ENCODE data around the gene PNPLA6. TPM values are rescaled to one million over a fixed set of nuclear protein-coding genes. Genes with fewer than 3 reads are reported as not detected.

The PNPLA6 gene
- total and polyA plus RNA-seq, 2 of the 13 experiments (the other 11 are each of a cell fraction or from before 2014, with no cell fraction given), result 24.9 to 28.2 TPM

GRCh38 chr19:7509625-7510024, 25.9 kb upstream of the PNPLA6 start (continued):
- TF ChIP-seq TBX3 (IDR thresholded peaks at IDR 0.05; ENCODE audit: borderline replicate concordance) (no peak), ZKSCAN8 (CRISPR knock-in tag; IDR thresholded peaks at IDR 0.05; ENCODE audit: borderline replicate concordance) (no peak), ZBED4 (CRISPR knock-in tag; IDR thresholded peaks at IDR 0.05; ENCODE audit: borderline replicate concordance) (peak; percentile 57; the same call in 1 of the 2 replicates), NBN (conservative IDR thresholded peaks at IDR 0.05) (no peak), ZNF17 (CRISPR knock-in tag; IDR thresholded peaks at IDR 0.05) (no peak), CEBPG (CRISPR knock-in tag; IDR thresholded peaks at IDR 0.05) (no peak), ZGPAT (CRISPR knock-in tag; IDR thresholded peaks at IDR 0.05) (no peak), ZNF354B (CRISPR knock-in tag; IDR thresholded peaks at IDR 0.05) (no peak), ZNF335 (CRISPR knock-in tag; IDR thresholded peaks at IDR 0.05) (peak; percentile 77; the same call in 1 of the 2 replicates), ZBTB4 (CRISPR knock-in tag; IDR thresholded peaks at IDR 0.05; ENCODE audit: borderline replicate concordance) (no peak), MEIS1 (CRISPR knock-in tag; IDR thresholded peaks at IDR 0.05; ENCODE audit: borderline replicate concordance) (no peak), TFAP4 (IDR thresholded peaks at IDR 0.05; ENCODE audit: borderline replicate concordance, low read depth) (no peak), THAP11 (CRISPR knock-in tag; IDR thresholded peaks at IDR 0.05) (peak; percentile 53; the same call in 1 of the 2 replicates), ZNF225 (CRISPR knock-in tag; IDR thresholded peaks at IDR 0.05) (no peak), FIP1L1 (IDR thresholded peaks at IDR 0.05; ENCODE audit: borderline replicate concordance, insufficient read depth, low read depth, low read length) (no peak), RBAK (CRISPR knock-in tag; IDR thresholded peaks at IDR 0.05) (no peak), ZNF501 (CRISPR knock-in tag; IDR thresholded peaks at IDR 0.05) (no peak), ZNF33A (CRISPR knock-in tag; IDR thresholded peaks at IDR 0.05; ENCODE audit: borderline replicate concordance) (no peak)
- TF ChIP-seq, protein P1, sequence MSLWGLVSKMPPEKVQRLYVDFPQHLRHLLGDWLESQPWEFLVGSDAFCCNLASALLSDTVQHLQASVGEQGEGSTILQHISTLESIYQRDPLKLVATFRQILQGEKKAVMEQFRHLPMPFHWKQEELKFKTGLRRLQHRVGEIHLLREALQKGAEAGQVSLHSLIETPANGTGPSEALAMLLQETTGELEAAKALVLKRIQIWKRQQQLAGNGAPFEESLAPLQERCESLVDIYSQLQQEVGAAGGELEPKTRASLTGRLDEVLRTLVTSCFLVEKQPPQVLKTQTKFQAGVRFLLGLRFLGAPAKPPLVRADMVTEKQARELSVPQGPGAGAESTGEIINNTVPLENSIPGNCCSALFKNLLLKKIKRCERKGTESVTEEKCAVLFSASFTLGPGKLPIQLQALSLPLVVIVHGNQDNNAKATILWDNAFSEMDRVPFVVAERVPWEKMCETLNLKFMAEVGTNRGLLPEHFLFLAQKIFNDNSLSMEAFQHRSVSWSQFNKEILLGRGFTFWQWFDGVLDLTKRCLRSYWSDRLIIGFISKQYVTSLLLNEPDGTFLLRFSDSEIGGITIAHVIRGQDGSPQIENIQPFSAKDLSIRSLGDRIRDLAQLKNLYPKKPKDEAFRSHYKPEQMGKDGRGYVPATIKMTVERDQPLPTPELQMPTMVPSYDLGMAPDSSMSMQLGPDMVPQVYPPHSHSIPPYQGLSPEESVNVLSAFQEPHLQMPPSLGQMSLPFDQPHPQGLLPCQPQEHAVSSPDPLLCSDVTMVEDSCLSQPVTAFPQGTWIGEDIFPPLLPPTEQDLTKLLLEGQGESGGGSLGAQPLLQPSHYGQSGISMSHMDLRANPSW (CRISPR knock-in tag; IDR thresholded peaks at IDR 0.05; ENCODE audit: borderline replicate concordance), result no peak

Data from HepG2 (cell line).